A673 (cell line): Measurements from ENCODE around the gene TMEM95.

ENCODE experiments used
- CTCF ChIP-seq: fragments of 300-800, 200-600 bp; sonication (generic); conservative IDR thresholded peaks from 2 replicates; pipeline ENCODE4 v1.5.1; 2017; ENCODE audit warnings: low read depth, mild to moderate bottlenecking, antibody characterized with exemption, low read length, moderate library complexity, mixed read lengths
- EZH2 ChIP-seq: fragments of 200-600 bp; sonication (generic); IDR thresholded peaks from 2 replicates; pipeline ENCODE4 v1.6.1; 2017; ENCODE audit warnings: borderline replicate concordance, low read depth, mild to moderate bottlenecking, mixed read lengths, antibody characterized with exemption, low read length; ENCODE audit not compliant: poor library complexity, severe bottlenecking

DNA sequence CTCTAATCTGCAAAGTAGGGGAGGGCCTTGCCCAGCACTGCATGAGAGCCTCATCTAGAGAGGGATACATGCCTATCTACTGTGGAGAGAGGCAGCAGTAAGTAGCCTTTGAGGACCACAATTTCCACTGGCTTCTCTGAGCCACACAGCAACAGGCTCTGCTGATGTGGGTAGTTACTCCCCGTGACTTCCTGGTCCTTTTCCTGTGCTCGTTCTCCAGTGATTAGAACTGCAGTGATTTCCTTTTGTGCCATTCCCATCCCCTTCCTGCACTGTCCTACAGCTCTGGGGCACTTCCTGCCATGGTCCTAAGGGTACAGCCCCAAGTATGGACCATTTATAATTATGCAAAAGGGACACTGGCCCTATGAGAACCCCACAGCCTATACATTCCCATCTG, 36.4 kb downstream of the TMEM95 start:
- TF ChIP-seq EZH2 (no peak), CTCF (no peak)
